ENCODE measurements around the gene PARP4.
"Not testable (repeated sequence)": the region's sequence is repeated elsewhere in the genome, so short reads cannot be mapped to it uniquely, and the experiment has no call there.

PARP4 gene

DNA sequence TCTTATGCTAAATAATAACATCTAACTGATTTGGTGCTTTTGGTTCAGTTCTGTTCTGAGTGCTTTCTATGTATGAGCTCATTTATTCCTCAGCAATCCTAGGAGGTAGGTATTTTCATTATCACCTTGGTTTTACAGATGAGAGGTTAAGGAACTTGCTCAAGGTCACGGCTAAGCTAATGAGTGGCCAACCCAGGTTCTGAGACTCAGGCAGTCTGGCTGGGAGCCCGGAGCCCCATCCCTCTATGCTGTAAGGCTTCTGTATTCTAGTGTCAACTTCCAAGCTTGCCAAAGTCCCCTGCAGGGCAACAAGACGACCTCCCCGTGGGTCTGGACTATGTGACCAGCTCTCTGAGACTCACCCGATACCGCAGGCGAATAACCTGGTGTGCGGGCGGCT, 60.5 kb downstream of the PARP4 start:
- DNase-seq (ENCODE audit: low read depth, low spot score), result no peak
- Histone ChIP-seq H3K27me3 (ENCODE audit: control insufficient read depth, insufficient read depth, low read length) (no peaks in the 10 kb centered on the region), H3K9me3 (ENCODE audit: control insufficient read depth, insufficient read depth, low read length) (no peaks in the 10 kb centered on the region), H3K27ac (ENCODE audit: low read length) (no peak overlapping the region), H3K36me3 (ENCODE audit: control insufficient read depth, insufficient read depth, low read length) (peaks cover 11% of the 10 kb centered on the region; the same call in 1 of the 2 replicates), H3K4me3 (ENCODE audit: low read length) (no peak overlapping the region), H3K4me1 (ENCODE audit: control insufficient read depth, insufficient read depth, low read length) (no peaks in the 10 kb centered on the region)
- WGBS (ENCODE audit: insufficient coverage, insufficient read length), result no CpG with 5 or more reads among the region's 9 CpGs

DNA sequence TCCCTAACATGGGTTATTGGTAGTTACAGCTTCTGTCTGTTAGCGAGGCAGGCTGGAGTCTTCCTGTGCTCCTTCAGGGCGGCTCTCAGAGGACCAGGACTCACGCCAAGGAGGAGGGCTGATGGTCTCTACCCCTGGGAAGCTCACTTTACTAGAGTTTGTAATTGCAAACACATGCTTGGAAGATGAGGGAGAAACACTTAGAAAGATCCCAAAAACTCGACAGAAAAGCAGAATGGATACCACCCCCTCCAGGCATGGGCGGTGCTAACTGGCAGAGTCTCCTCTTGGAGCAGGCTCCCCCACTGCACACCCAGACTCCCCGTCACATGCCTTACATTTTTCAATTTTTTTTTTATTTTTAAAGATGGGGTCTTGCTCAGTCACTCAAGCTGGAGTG, 62.0 kb downstream of the PARP4 start:
- Histone ChIP-seq H3K4me3 (ENCODE audit: low read length) (no peak overlapping the region), H3K9me3 (ENCODE audit: control insufficient read depth, insufficient read depth, low read length) (no peaks in the 10 kb centered on the region), H3K36me3 (ENCODE audit: control insufficient read depth, insufficient read depth, low read length) (peaks cover 11% of the 10 kb centered on the region; the same call in 1 of the 2 replicates), H3K27me3 (ENCODE audit: control insufficient read depth, insufficient read depth, low read length) (no peaks in the 10 kb centered on the region), H3K4me1 (ENCODE audit: control insufficient read depth, insufficient read depth, low read length) (no peaks in the 10 kb centered on the region), H3K27ac (ENCODE audit: low read length) (no peak overlapping the region)
- DNase-seq (ENCODE audit: low read depth, low spot score), result no peak
- WGBS (ENCODE audit: insufficient coverage, insufficient read length), result no CpG with 5 or more reads among the region's 6 CpGs

DNA sequence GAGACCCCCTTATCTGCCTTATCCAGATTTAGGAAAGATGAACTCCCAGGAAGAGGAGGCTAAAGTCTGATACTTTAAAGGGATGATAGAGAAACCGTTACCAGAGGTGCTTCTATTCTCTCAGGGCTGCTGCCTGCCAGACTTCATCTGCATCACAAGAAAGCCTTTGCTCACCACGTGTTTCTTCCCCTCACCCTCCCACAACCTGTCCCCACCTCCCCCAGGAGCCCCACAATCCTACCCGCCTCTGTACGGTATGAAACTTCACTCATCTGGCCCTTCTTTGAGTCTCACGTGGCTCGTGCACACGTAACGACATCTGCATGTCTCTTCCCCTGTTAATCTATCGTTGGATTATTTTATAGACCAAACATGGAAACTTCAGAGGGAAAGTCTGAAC, 67.7 kb downstream of the PARP4 start:
- H3K27ac ChIP-seq (ENCODE audit: low read length); H3K36me3 ChIP-seq (ENCODE audit: control insufficient read depth, insufficient read depth, low read length); H3K27me3 ChIP-seq (ENCODE audit: control insufficient read depth, insufficient read depth, low read length); H3K4me1 ChIP-seq (ENCODE audit: control insufficient read depth, insufficient read depth, low read length); H3K4me3 ChIP-seq (ENCODE audit: low read length); H3K9me3 ChIP-seq (ENCODE audit: control insufficient read depth, insufficient read depth, low read length): not testable (repeated sequence)
- WGBS (ENCODE audit: insufficient coverage, insufficient read length), result no CpG with 5 or more reads among the region's 9 CpGs
- peak; percentile 2 for DNase-seq (ENCODE audit: low read depth, low spot score)

DNA sequence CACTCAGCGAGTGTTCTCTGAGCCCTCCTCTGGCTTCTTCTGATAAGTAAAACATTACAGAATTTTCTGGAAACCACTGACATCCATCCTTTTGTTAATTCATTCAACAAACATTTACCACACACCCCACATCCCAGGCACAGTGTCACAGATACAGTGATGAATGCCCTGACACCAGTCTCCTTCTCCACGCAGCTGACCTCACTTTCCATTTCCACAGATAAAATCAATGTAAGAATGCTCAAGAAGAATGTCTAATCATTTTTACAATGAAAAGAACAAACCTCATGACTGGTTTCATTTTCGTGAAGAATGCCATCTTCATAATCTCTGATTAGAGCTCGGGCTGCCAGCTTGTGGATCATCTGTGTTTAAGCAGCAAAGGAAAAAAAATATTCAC, 69.2 kb downstream of the PARP4 start:
- Histone ChIP-seq H3K4me1 (ENCODE audit: control insufficient read depth, insufficient read depth, low read length) (no peaks in the 10 kb centered on the region), H3K4me3 (ENCODE audit: low read length) (no peak overlapping the region), H3K36me3 (ENCODE audit: control insufficient read depth, insufficient read depth, low read length) (no peaks in the 10 kb centered on the region), H3K9me3 (ENCODE audit: control insufficient read depth, insufficient read depth, low read length) (no peaks in the 10 kb centered on the region), H3K27ac (ENCODE audit: low read length) (no peak overlapping the region), H3K27me3 (ENCODE audit: control insufficient read depth, insufficient read depth, low read length) (no peaks in the 10 kb centered on the region)
- WGBS (ENCODE audit: insufficient coverage, insufficient read length), result no CpG with 5 or more reads among the region's 4 CpGs
- DNase-seq (ENCODE audit: low read depth, low spot score), result no peak

DNA sequence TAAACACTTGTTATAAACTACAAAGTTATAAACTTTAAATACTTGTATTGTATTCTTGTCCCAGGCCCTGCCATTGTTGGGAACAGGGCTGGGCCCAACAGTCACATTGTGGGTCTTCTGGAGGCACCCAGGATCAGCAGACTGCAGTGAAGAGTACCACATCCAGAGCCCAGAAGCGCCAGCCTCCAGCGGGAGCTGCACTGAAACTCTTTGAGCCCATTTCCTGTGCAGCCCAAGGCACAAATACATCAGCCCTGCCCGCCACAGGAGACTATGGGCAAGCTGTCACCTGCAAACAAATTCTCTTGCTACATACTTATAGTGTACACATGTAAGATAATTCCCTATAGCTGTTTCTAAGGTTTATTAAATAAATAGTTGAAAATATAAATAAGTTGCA, 86.5 kb downstream of the PARP4 start:
- not testable (repeated sequence) for H3K36me3 ChIP-seq (ENCODE audit: control insufficient read depth, insufficient read depth, low read length); H3K27me3 ChIP-seq (ENCODE audit: control insufficient read depth, insufficient read depth, low read length); H3K4me1 ChIP-seq (ENCODE audit: control insufficient read depth, insufficient read depth, low read length); DNase-seq (ENCODE audit: low read depth, low spot score); H3K9me3 ChIP-seq (ENCODE audit: control insufficient read depth, insufficient read depth, low read length); H3K27ac ChIP-seq (ENCODE audit: low read length); H3K4me3 ChIP-seq (ENCODE audit: low read length)
- WGBS (ENCODE audit: insufficient coverage, insufficient read length), result no CpG with 5 or more reads among the region's 3 CpGs

DNA sequence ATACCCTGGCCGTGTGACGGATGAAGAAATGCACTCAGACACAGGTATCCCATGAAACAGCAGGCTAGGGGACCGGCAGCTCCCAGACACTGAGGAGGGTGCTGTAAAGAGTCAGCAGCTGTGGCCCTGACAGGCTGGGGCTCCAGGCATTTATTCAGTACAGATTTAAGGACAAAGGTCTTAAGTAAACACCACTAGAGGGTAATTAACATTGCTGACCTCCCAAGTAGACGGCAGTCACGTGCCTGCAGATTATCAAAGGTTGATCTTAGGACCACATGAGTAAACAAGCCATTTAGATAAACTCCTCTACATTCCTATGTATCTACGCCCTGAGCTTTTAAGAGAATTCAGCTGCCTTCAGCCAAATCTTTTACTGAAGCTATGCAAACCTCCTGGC, 92.9 kb downstream of the PARP4 start:
- WGBS (ENCODE audit: insufficient coverage, insufficient read length), result no CpG with 5 or more reads among the region's 6 CpGs

DNA sequence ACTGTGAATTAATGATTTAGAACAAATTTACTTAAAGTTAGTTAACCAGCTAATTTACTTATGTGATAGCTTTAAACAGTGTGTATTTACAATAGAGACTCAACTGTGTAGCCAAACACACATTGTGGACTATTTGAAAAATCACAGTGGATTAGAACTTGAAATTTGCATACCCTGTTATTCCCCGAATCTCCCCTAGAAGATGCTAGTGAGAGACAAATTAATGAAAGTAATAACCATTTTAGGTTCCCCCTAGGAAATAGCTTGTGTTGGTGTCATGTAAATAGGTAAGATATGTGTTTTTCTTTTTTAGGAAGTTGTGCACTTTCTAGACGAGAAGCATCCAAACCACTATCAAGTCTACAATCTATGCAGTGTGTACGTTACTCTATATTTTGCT, 104.7 kb downstream of the PARP4 start:
- no peak for DNase-seq (ENCODE audit: low read depth, low spot score)
- no peak overlapping the region for H3K4me3 ChIP-seq (ENCODE audit: low read length)
- H3K27me3 ChIP-seq (ENCODE audit: control insufficient read depth, insufficient read depth, low read length), result no peaks in the 10 kb centered on the region
- no peaks in the 10 kb centered on the region for H3K36me3 ChIP-seq (ENCODE audit: control insufficient read depth, insufficient read depth, low read length)
- H3K4me1 ChIP-seq (ENCODE audit: control insufficient read depth, insufficient read depth, low read length), result no peaks in the 10 kb centered on the region
- no peak overlapping the region for H3K27ac ChIP-seq (ENCODE audit: low read length)
- no peaks in the 10 kb centered on the region for H3K9me3 ChIP-seq (ENCODE audit: control insufficient read depth, insufficient read depth, low read length)
- no CpG with 5 or more reads among the region's 3 CpGs for WGBS (ENCODE audit: insufficient coverage, insufficient read length)

More for the DNA sequence above, 92.9 kb downstream of the PARP4 start:
- not testable (repeated sequence) for H3K27ac ChIP-seq (ENCODE audit: low read length); H3K4me3 ChIP-seq (ENCODE audit: low read length); DNase-seq (ENCODE audit: low read depth, low spot score); H3K36me3 ChIP-seq (ENCODE audit: control insufficient read depth, insufficient read depth, low read length); H3K27me3 ChIP-seq (ENCODE audit: control insufficient read depth, insufficient read depth, low read length); H3K4me1 ChIP-seq (ENCODE audit: control insufficient read depth, insufficient read depth, low read length); H3K9me3 ChIP-seq (ENCODE audit: control insufficient read depth, insufficient read depth, low read length)

DNA sequence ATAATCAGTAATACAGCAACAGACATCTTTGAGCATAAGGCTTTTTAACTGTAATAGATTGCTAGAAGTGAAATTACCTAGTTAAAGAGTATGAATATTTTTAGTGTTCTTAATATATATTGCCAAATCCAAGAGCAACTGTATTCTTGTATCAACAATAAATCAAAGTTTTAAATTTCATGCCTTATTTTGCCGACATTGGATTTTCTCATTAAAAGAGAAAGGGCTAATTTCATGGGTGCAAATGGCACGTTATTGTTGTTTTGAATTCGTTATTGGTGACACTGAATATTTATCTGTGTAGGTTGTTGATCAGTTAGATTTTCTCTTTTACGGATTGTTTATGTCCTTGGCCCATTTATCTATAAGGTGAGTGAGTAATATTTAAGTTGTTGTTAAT, 106.1 kb downstream of the PARP4 start:
- H3K36me3 ChIP-seq (ENCODE audit: control insufficient read depth, insufficient read depth, low read length), result no peaks in the 10 kb centered on the region
- no peaks in the 10 kb centered on the region for H3K4me1 ChIP-seq (ENCODE audit: control insufficient read depth, insufficient read depth, low read length)
- DNase-seq (ENCODE audit: low read depth, low spot score), result no peak
- H3K9me3 ChIP-seq (ENCODE audit: control insufficient read depth, insufficient read depth, low read length), result no peaks in the 10 kb centered on the region
- H3K4me3 ChIP-seq (ENCODE audit: low read length), result no peak overlapping the region
- H3K27ac ChIP-seq (ENCODE audit: low read length), result no peak overlapping the region
- no peaks in the 10 kb centered on the region for H3K27me3 ChIP-seq (ENCODE audit: control insufficient read depth, insufficient read depth, low read length)
- no CpG with 5 or more reads among the region's 4 CpGs for WGBS (ENCODE audit: insufficient coverage, insufficient read length)

DNA sequence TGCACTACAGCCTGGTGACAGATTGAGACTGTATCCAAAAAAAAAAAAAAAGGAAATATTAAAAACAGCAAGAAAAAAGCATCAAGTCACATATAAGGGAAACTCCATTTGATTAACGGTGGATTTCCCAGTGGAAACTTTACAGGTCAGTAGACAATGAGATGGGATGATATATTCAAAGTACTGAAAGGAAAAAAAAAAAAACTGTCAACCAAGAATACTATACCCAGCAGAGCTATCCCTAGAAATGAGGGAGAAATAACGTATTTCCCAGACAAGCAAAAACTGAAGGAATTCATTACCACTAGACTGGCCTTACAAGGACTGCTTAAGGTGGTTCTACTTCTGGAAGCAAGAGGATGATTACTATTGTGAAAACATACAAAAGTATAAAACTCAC, 115.8 kb downstream of the PARP4 start:
- no peak overlapping the region for H3K4me3 ChIP-seq (ENCODE audit: low read length)
- no peak for DNase-seq (ENCODE audit: low read depth, low spot score)
- H3K27ac ChIP-seq (ENCODE audit: low read length), result no peak overlapping the region
- no CpG with 5 or more reads among the region's 2 CpGs for WGBS (ENCODE audit: insufficient coverage, insufficient read length)
- no peaks in the 10 kb centered on the region for H3K36me3 ChIP-seq (ENCODE audit: control insufficient read depth, insufficient read depth, low read length)
- H3K4me1 ChIP-seq (ENCODE audit: control insufficient read depth, insufficient read depth, low read length), result peaks cover 2% of the 10 kb centered on the region; the same call in 1 of the 2 replicates
- H3K27me3 ChIP-seq (ENCODE audit: control insufficient read depth, insufficient read depth, low read length), result no peaks in the 10 kb centered on the region
- no peaks in the 10 kb centered on the region for H3K9me3 ChIP-seq (ENCODE audit: control insufficient read depth, insufficient read depth, low read length)

DNA sequence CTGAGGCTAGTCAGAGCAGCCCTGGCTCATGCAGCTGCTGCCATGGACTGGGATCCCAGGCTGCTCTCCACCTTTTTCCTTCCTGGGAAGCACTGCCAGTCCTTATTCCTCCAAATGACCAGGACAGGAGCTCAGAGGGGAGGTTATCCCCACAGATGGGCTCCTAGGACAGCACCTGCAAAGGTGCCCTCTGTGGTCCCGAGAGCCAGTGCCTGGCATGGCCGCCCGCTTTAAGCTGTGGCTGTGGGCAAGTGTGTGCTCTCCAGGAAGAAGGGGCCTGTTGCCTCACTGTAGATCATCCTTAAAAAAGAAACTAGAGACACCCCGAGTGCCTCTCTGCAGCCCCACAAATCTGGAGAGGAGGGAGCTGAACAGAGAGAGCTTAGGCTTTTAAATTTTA, 119.6 kb downstream of the PARP4 start:
- no peak for DNase-seq (ENCODE audit: low read depth, low spot score)
- no CpG with 5 or more reads among the region's 4 CpGs for WGBS (ENCODE audit: insufficient coverage, insufficient read length)
- Histone ChIP-seq H3K36me3 (ENCODE audit: control insufficient read depth, insufficient read depth, low read length) (no peaks in the 10 kb centered on the region), H3K9me3 (ENCODE audit: control insufficient read depth, insufficient read depth, low read length) (no peaks in the 10 kb centered on the region), H3K4me3 (ENCODE audit: low read length) (no peak overlapping the region), H3K27me3 (ENCODE audit: control insufficient read depth, insufficient read depth, low read length) (no peaks in the 10 kb centered on the region), H3K27ac (ENCODE audit: low read length) (no peak overlapping the region), H3K4me1 (ENCODE audit: control insufficient read depth, insufficient read depth, low read length) (peaks cover 2% of the 10 kb centered on the region; the same call in 1 of the 2 replicates)

DNA sequence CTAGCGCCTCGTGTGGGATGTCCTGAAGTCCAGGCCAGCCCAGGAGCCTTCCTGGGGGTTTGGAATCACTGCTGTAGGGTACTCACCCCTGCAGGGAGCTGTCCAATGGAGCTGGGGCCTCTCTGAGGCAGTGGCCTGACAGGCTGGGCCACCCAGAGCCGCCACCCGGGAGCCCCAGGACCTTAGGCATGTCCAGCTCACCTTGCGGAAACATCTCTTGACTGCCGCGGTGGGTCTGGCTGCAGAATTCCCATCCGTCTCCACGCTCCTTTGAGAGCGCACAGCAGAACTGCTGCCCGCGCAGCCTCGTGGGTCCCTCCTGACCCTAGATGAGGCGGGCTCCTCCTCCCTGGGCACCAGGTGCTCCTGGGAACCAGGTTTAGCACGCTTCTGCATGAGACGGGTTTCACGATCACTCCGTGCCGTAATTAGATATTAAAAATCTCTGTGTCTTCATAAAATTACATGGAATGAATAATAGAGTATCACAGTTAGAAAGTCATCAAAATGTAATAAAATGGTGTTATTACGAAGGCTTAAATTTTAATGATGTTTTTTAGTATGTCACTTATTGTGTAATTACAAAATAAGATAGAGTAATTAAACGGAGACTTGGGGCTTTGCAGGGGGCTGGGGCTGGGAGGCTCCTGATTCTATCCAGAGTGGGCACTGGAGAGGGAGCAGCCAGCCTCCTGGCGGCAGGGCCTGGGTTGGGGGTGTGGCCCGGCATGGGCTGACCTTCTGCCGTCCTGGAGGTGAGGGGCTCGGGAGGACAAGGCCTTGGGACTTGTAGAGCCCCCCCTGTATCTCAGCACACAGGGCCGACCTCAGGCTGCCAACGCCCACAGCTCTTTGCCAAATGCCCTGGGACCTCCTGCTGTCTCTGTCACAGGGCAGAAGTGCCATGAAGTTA, 120.6 kb downstream of the PARP4 start:
- H3K27me3 ChIP-seq (ENCODE audit: control insufficient read depth, insufficient read depth, low read length); DNase-seq (ENCODE audit: low read depth, low spot score); H3K4me1 ChIP-seq (ENCODE audit: control insufficient read depth, insufficient read depth, low read length); H3K27ac ChIP-seq (ENCODE audit: low read length); H3K36me3 ChIP-seq (ENCODE audit: control insufficient read depth, insufficient read depth, low read length); H3K4me3 ChIP-seq (ENCODE audit: low read length); H3K9me3 ChIP-seq (ENCODE audit: control insufficient read depth, insufficient read depth, low read length): not testable (repeated sequence)
- WGBS (ENCODE audit: insufficient coverage, insufficient read length), result no CpG with 5 or more reads among the region's 27 CpGs
